Medulla oblongata (tissue), 1 donor: ENCODE data around the gene KIF17.
"Not testable (repeated sequence)": the region's sequence is repeated elsewhere in the genome, so short reads cannot be mapped to it uniquely, and the experiment has no call there.

Source experiments
- DNase-seq: peaks from one replicate; pipeline ENCODE4 v3.0.0-alpha.2; 2015; ENCODE audit errors: extremely low spot score

Gene KIF17

GRCh38 chr1:20686883-20687725, 30.7 kb downstream of the KIF17 start:
- DNase-seq, result no peak

- DNase-seq, result no peak
Measured at GRCh38 chr1:20685741-20686140, 32.1 kb downstream of the KIF17 start.

GRCh38 chr1:20685099-20685662, 32.6 kb downstream of the KIF17 start:
- DNase-seq, result no peak

GRCh38 chr1:20684651-20685050, 33.2 kb downstream of the KIF17 start:
- no peak for DNase-seq

GRCh38 chr1:20684050-20684620, 33.7 kb downstream of the KIF17 start:
- no peak for DNase-seq

- DNase-seq, result no peak
Measured at GRCh38 chr1:20683614-20684013, 34.2 kb downstream of the KIF17 start.

GRCh38 chr1:20682571-20683236, 35.1 kb downstream of the KIF17 start:
- DNase-seq, result peak; percentile 54

GRCh38 chr1:20681999-20682398, 35.8 kb downstream of the KIF17 start:
- DNase-seq, result no peak

- no peak for DNase-seq
Measured at GRCh38 chr1:20680269-20680668, 37.5 kb downstream of the KIF17 start.

- DNase-seq, result peak; percentile 61
Measured at GRCh38 chr1:20678599-20678998, 39.2 kb downstream of the KIF17 start.

- not testable (repeated sequence) for DNase-seq
Measured at GRCh38 chr1:20673626-20674025, 44.2 kb downstream of the KIF17 start.

- DNase-seq, result no peak
Measured at GRCh38 chr1:20672265-20672632, 45.6 kb downstream of the KIF17 start.

- DNase-seq, result no peak
Measured at GRCh38 chr1:20670936-20671335, 46.9 kb downstream of the KIF17 start.

- DNase-seq, result no peak
Measured at GRCh38 chr1:20668581-20668980, 49.2 kb downstream of the KIF17 start.

GRCh38 chr1:20666804-20667203, 51.0 kb downstream of the KIF17 start:
- no peak for DNase-seq

- no peak for DNase-seq
Measured at GRCh38 chr1:20666146-20666545, 51.7 kb downstream of the KIF17 start.

GRCh38 chr1:20665726-20666125, 52.1 kb downstream of the KIF17 start:
- DNase-seq, result no peak

- no peak for DNase-seq
Measured at GRCh38 chr1:20663969-20664715, 53.7 kb downstream of the KIF17 start.

GRCh38 chr1:20663365-20663764, 54.4 kb downstream of the KIF17 start:
- no peak for DNase-seq

- no peak for DNase-seq
Measured at GRCh38 chr1:20662110-20662475, 55.7 kb downstream of the KIF17 start.

GRCh38 chr1:20661207-20662109, 56.3 kb downstream of the KIF17 start, which contains the start of gene DDOST:
DDOST (minus strand) TSS chr1:20661369; CDS start chr1:20661350, 19 bp downstream.
- DNase-seq, result peak; percentile 99
